Measurements from ENCODE around the gene IL22RA1.

Gene IL22RA1

DNA sequence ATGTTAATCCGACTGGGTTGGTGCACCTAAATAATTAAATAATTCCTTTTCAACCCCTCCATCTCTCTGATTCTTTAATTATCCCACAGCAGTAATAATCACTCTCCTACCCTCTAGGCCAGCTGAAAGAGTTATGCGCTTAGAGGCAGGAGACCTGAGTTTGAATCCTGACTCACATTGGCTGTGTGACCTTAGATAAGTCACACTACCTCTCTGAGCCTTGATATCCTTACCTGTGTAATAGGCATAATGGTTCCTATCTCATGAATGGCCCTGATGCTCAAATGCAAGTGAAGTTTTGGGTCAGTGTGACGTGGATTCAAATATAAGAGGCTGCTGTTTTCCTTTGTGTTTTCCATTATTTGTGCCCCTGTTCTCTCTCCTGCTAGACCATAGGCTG lies 39.1 kb downstream of the IL22RA1 start:
- H3K27ac ChIP-seq: no peak overlapping the region
- no peak overlapping the region for H3K4me3 ChIP-seq
- no peaks in the 10 kb centered on the region for H3K27me3 ChIP-seq
- H3K4me1 ChIP-seq: peaks cover 10 to 76% (median 41%) of the 10 kb centered on the region in 10 experiments
- H3K9ac ChIP-seq: no peak overlapping the region
- H3K4me2 ChIP-seq: peak overlapping the region in 4 of 11 experiments; percentile 14 to 87 (median 80); a peak in 6 of 22 replicates
- no peaks in the 10 kb centered on the region for H3K36me3 ChIP-seq
- no peaks in the 10 kb centered on the region for H3K9me3 ChIP-seq (replicated peaks in 1 of 11)
- no peaks in the 10 kb centered on the region for H4K20me1 ChIP-seq
- no peak for TF ChIP-seq Cebpa-rat (IDR thresholded peaks at IDR 0.05)

DNA sequence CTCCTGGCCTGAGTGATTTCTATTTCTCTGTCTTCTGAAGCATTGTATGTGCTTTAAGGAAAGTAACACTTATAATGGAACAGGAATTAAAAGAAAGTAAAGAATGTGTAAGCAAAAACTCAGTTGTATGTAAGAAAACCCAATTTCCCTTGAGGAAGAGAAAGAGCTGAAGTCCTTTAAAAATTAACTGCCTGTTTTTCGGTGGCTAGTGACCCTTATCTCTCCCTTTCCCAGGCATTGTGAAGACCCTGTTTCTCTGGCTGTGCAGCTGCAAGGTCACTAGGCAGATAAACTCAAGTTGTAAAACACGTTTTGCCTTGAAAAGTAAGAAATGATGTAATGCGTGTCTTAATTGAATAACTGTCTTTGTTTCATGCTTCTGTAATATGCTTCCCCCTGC lies 39.5 kb downstream of the IL22RA1 start:
- Histone ChIP-seq H3K4me2 (peak overlapping the region in 7 of 11 experiments; percentile 10 to 87 (median 48); a peak in 11 of 22 replicates), H3K4me1 (peaks cover 6 to 72% (median 40%) of the 10 kb centered on the region in 10 experiments), H3K9ac (0 out of 22 replicates have a peak overlapping the region, but pooled peaks of 1 of the 11 experiments have one; percentile 17), H3K4me3 (no peak overlapping the region), H3K27ac (no peak overlapping the region), H3K36me3 (no peaks in the 10 kb centered on the region), H4K20me1 (no peaks in the 10 kb centered on the region), H3K27me3 (no peaks in the 10 kb centered on the region), H3K9me3 (replicated peaks in 1 of 11) (no peaks in the 10 kb centered on the region)
- TF ChIP-seq Cebpa-rat (IDR thresholded peaks at IDR 0.05): no peak

DNA sequence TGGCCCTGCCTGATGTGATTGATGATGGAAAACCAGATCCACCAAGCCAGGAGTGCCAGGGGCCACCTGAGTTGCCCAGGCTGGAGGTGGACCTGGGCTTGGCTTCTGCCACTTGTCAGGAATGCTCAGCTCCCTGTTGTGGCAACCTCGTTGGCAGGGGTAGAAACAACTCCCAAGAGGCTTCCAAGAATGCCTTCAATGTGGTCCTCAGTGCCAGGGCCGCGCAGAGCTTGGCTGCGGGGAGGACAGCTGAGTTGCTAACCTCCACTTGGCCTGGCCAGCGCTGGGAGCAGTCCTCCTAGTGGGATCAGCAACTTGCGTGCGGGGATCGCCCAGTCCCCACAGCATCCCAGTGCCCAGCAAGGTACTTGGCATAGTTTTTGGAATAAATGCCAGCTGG lies 40.0 kb downstream of the IL22RA1 start:
- Histone ChIP-seq H4K20me1 (no peaks in the 10 kb centered on the region), H3K4me2 (peak overlapping the region in 7 of 11 experiments; percentile 6 to 87 (median 48); a peak in 12 of 22 replicates), H3K9me3 (replicated peaks in 1 of 11) (no peaks in the 10 kb centered on the region), H3K9ac (peak overlapping the region in 1 of 11 experiments; percentile 17; a peak in 1 of 22 replicates), H3K27ac (no peak overlapping the region), H3K4me1 (peaks cover 6 to 67% (median 40%) of the 10 kb centered on the region in 10 experiments; a peak in 18 of 20 replicates), H3K4me3 (no peak overlapping the region), H3K27me3 (no peaks in the 10 kb centered on the region), H3K36me3 (no peaks in the 10 kb centered on the region)
- no peak for TF ChIP-seq Cebpa-rat (IDR thresholded peaks at IDR 0.05)

DNA sequence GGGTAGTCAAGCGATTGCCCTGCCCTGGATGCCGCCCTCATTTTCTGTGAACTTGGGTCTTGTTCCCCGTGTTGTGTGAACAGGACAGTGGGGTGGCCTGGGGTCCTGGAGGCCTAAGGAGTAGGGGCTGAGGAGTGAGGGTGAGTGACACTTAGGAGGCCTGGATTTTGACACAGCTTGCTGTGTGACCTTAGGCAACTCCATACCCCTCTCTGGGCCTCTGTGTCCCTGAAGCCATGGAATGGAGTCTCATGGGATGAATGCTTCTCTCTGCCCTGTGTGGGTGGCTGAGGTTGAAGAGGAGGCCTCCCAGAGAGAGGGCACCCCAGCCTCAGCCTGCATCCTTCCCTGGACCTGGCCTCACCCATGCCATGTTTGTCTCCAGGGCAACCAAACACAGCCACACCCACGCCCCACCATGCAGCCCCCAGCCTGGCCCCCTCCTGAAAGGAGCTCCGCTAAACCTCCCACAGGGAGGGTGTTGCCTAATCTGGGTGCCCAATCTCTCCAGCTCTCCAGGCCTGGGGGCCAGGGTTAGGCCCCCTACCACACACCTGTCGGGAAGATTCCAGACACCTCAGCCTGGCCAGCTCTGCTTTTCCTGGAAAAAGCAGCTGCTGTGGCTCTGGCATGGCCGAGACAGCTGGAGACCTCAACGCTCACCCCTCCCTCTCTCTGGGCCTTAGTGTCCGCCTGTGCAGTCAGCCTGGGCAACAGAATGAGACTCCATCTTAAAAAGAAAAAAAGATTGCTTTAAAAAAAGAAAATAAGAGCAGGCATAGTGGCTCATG lies 40.9 kb downstream of the IL22RA1 start:
- H3K4me2 ChIP-seq: peak overlapping the region in 7 of 11 experiments; percentile 0 to 87 (median 48); a peak in 11 of 22 replicates
- no peak overlapping the region for H3K9ac ChIP-seq
- H4K20me1 ChIP-seq: no peaks in the 10 kb centered on the region
- H3K36me3 ChIP-seq: no peaks in the 10 kb centered on the region
- no peaks in the 10 kb centered on the region for H3K9me3 ChIP-seq (replicated peaks in 1 of 11)
- H3K4me3 ChIP-seq: no peak overlapping the region
- H3K4me1 ChIP-seq: peaks cover 6 to 67% (median 40%) of the 10 kb centered on the region in 10 experiments; a peak in 18 of 20 replicates
- no peak overlapping the region for H3K27ac ChIP-seq
- H3K27me3 ChIP-seq: no peaks in the 10 kb centered on the region
- TF ChIP-seq Cebpa-rat (IDR thresholded peaks at IDR 0.05): no peak

DNA sequence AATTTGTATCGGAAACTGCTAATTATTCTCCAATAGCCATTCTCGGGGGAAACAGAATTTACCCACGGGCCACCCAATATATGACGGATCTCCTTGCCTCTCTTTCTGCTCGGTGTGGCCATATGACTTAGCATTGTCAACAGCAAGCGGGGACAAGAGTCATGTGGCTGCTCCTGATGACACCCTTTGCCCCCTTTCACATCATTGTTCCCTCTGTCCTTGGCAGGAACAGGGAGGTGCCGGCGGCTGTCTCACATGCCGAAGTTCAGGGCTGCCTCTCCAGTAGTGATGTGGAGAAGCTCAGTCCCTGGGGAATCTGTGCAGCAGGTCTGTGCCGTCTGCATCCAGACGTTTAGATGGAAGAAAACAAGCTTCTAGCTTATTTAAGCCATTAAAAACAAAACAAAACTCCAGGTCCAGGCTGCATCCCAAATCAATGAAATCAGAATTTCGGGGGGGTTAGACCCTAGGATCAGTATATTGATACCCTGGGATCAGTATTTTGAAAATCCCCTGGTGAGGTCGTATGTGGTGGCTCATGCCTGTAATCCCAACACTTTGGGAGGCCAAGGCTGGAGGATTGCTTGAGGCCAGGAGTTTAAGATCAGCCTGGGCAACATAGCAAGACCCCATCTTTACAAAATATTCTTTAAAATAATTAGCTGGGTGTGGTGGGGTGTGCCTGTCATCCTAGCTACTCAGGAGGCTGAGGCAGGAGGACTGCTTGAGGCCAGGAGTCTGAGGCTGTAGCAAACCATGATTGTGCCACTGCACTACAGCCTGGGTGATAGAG lies 41.8 kb downstream of the IL22RA1 start:
- no peak for TF ChIP-seq Cebpa-rat (IDR thresholded peaks at IDR 0.05)
- no peak overlapping the region for H3K4me3 ChIP-seq
- no peak overlapping the region for H3K27ac ChIP-seq
- peaks cover 6 to 65% (median 39%) of the 10 kb centered on the region in 10 experiments; a peak in 18 of 20 replicates for H3K4me1 ChIP-seq
- H3K27me3 ChIP-seq: no peaks in the 10 kb centered on the region
- peak overlapping the region in 4 of 11 experiments; percentile 14 to 34 (median 18); a peak in 4 of 22 replicates for H3K4me2 ChIP-seq
- no peaks in the 10 kb centered on the region for H4K20me1 ChIP-seq
- H3K9ac ChIP-seq: no peak overlapping the region; a peak in 1 of 22 replicates
- H3K9me3 ChIP-seq (replicated peaks in 1 of 11): no peaks in the 10 kb centered on the region
- H3K36me3 ChIP-seq: no peaks in the 10 kb centered on the region

DNA sequence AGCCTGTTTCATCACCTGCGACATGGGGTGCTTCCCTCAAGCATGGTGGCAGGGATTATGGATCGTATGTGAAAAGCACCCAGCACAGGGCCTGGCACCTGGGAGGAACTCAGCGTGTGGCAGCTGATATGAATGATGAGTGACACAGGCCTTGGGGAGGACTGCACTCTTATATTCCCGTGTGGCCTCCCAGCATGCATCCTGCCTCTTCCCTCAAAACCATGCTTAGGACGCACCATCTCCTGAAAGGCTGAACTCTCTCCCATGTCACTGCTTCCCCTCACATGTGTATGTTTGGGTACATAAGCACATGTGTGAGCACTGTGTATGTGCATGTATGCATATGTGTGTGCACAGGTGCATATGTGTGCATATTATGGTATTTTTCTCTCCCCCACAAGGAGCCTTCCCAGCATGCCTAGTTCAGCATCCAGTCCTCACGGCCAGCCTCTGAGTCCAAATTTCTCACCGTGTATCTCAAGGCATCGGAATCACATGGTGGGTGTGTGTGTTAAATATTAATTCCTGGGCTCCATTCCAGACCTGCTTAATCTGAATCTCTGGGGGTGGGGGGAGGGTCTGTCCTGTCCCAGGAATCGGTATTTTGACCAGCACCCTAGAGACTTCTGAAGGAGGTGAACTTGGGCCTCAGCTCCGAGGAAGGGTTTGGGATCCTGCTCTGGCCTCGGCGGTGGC lies 43.8 kb downstream of the IL22RA1 start:
- no peak for TF ChIP-seq Cebpa-rat (IDR thresholded peaks at IDR 0.05)
- Histone ChIP-seq H3K27me3 (no peaks in the 10 kb centered on the region), H3K27ac (no peak overlapping the region), H3K4me3 (no peak overlapping the region), H3K36me3 (no peaks in the 10 kb centered on the region), H3K4me1 (peaks cover 0 to 45% (median 21%) of the 10 kb centered on the region in 10 experiments; a peak in 14 of 20 replicates), H3K9ac (no peak overlapping the region), H4K20me1 (no peaks in the 10 kb centered on the region), H3K4me2 (0 out of 22 replicates have a peak overlapping the region, but pooled peaks of 1 of the 11 experiments have one; percentile 4), H3K9me3 (replicated peaks in 1 of 11) (no peaks in the 10 kb centered on the region)

DNA sequence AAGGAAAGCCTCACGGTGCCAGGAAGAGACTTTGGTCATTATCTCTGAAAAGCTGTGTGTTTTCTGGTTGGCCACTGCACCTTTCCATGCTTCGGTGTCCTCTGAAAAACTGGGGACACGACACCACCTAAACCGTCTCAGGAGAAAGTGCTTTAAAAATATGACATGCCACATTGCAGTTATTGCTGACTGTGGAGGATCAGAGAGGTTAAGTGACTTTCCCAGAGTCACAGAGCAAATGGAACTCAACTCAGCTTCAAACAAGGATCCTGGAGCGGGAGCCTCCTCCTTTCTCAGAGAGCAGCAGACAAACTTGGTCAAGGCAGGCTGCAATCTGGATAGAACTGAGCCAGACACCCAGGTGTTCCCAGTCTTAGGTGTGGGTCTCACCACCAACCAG lies 44.8 kb downstream of the IL22RA1 start:
- peaks cover 0 to 35% (median 13%) of the 10 kb centered on the region in 10 experiments; a peak in 14 of 20 replicates for H3K4me1 ChIP-seq
- H3K4me2 ChIP-seq: no peak overlapping the region
- no peaks in the 10 kb centered on the region for H3K9me3 ChIP-seq (replicated peaks in 1 of 11)
- no peak overlapping the region for H3K27ac ChIP-seq
- no peaks in the 10 kb centered on the region for H3K27me3 ChIP-seq
- H3K36me3 ChIP-seq: no peaks in the 10 kb centered on the region
- no peak for TF ChIP-seq Cebpa-rat (IDR thresholded peaks at IDR 0.05)
- no peak overlapping the region for H3K4me3 ChIP-seq
- no peak overlapping the region for H3K9ac ChIP-seq
- no peaks in the 10 kb centered on the region for H4K20me1 ChIP-seq

DNA sequence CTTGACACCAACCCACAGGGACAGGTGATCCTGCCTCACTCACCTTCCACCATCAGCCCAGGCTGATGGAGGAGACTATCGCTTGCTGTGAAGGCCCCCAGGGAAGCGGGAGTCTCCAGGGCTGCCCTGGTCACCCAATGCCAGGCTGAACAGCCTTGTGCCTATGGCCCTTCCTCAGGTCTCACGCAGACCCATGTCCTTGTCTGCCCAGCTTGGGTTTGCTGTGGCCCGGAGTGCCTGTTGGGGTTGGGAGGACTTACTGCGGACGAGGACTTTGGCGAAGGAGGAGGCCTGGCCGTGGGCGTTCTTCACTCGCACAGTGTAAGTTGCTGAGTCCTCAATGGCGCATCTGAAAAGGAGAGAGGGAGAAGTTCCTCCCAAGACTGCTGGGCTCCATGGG lies 45.3 kb downstream of the IL22RA1 start:
- H4K20me1 ChIP-seq: no peaks in the 10 kb centered on the region
- H3K36me3 ChIP-seq: no peaks in the 10 kb centered on the region
- TF ChIP-seq Cebpa-rat (IDR thresholded peaks at IDR 0.05): no peak
- no peak overlapping the region for H3K4me2 ChIP-seq
- H3K4me3 ChIP-seq: no peak overlapping the region
- no peak overlapping the region for H3K9ac ChIP-seq
- H3K4me1 ChIP-seq: peaks cover 0 to 30% (median 8%) of the 10 kb centered on the region in 10 experiments; a peak in 12 of 20 replicates
- H3K27ac ChIP-seq: no peak overlapping the region
- no peaks in the 10 kb centered on the region for H3K27me3 ChIP-seq
- H3K9me3 ChIP-seq (replicated peaks in 1 of 11): no peaks in the 10 kb centered on the region

DNA sequence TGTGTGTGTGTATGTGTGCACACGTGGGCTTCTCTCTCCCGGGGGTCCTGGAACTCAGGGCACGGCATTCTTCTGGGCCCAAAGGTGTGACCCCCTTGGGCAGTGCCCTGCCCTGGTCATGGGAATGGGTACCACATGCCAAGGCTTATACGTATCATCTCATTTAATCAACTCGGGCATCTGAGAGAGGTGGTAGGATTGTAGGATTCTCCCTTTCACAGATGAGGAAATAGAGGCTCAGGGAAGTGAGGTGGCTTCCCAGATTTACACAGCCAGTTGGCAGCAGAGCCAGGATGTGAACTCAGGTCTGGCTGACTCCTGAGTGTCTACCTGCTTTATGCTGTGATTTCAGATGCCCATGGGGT lies 46.2 kb downstream of the IL22RA1 start:
- Histone ChIP-seq H3K27me3 (no peaks in the 10 kb centered on the region), H3K36me3 (no peaks in the 10 kb centered on the region), H3K4me2 (no peak overlapping the region), H3K4me1 (peaks cover 0 to 21% (median 0%) of the 10 kb centered on the region in 10 experiments; a peak in 7 of 20 replicates), H3K9ac (no peak overlapping the region), H3K9me3 (replicated peaks in 1 of 11) (no peaks in the 10 kb centered on the region), H3K4me3 (no peak overlapping the region), H3K27ac (no peak overlapping the region), H4K20me1 (no peaks in the 10 kb centered on the region)
- no peak for TF ChIP-seq Cebpa-rat (IDR thresholded peaks at IDR 0.05)

All from BLaER1 treated with 17β-estradiol and CSF1 and Interleukin-3, amounts not matched to agents 10 nM and 100 nM (cell line).